GM12878 (cell line): ENCODE measurements around the gene MRPS27. TPM values are rescaled to one million over a fixed set of nuclear protein-coding genes. Genes with fewer than 3 reads are reported as not detected.

Experiments used
- ATAC-seq: fragments of 200-7000 bp; cut with Tn5 transposase; 3 replicates; pipeline ENCODE4 v1.9.1; 2020; ENCODE audit warnings: mild to moderate bottlenecking, moderate library complexity
- BruUV-seq: library from RNA; stranded (reverse); fragments of 400-500 nt; replicated peaks from 2 replicates; lab custom pipeline; 2021; lab: Mats Ljungman, UMichigan
- CTCF ChIA-PET: fragments of 300-600 bp; sonication (Branson Sonifier 250); formaldehyde crosslinking; extraction: SDS; loops from one replicate; lab custom pipeline; 2021; ENCODE audit warnings: inconsistent platforms; lab: Yijun Ruan, JAX
- POLR2A ChIA-PET: fragments of 350-600 bp; formaldehyde crosslinking; extraction: SDS; loops from one replicate; lab custom pipeline; 2021; ENCODE audit warnings: inconsistent platforms; lab: Charles Lee
- RAD21 ChIA-PET: fragments of 300-600 bp; sonication (Branson Sonifier 250); formaldehyde crosslinking; loops from one replicate; lab custom pipeline; 2023; ENCODE audit warnings: antibody characterized with exemption; ENCODE audit not compliant: unreplicated experiment; lab: Charles Lee
- SMC1A ChIA-PET: fragments of 300-600 bp; sonication (Branson Sonifier 250); formaldehyde crosslinking; loops from one replicate; lab custom pipeline; 2023; ENCODE audit not compliant: unreplicated experiment, uncharacterized antibody; lab: Charles Lee
- DNase-seq: peaks from one replicate; pipeline ENCODE4 v3.0.0-alpha.2; 2011; ENCODE audit warnings: low read depth, low spot score
- FAIRE-seq: peaks from 3 replicates; lab custom pipeline; 2011; peaks lifted over from hg19 to GRCh38; lab: Jason Lieb, UNC
- H2AFZ ChIP-seq: 2 replicates; pipeline ENCODE4 v1.6.0; 2011; ENCODE audit warnings: low read depth, low read length, control low read depth; ENCODE audit not compliant: control insufficient read depth
- H3K27ac ChIP-seq: 2 replicates; pipeline ENCODE4 v1.5.1; 2011; ENCODE audit warnings: control low read depth; ENCODE audit not compliant: control insufficient read depth, insufficient read depth
- H3K27me3 ChIP-seq, 2 experiments: replicated peaks in 1 of 2; 2 replicates each; pipeline versions ENCODE4 v1.6.0 to v1.6.1; 2011; ENCODE audit warnings: low read length in 1 of 2; ENCODE audit not compliant: control insufficient read depth in 2 of 2, insufficient read depth in 2 of 2
- H3K36me3 ChIP-seq, 2 experiments: 2 replicates each; pipeline ENCODE4 v1.5.1; 2011; ENCODE audit warnings: low read length in 1 of 2; ENCODE audit not compliant: control insufficient read depth in 2 of 2, insufficient read depth in 2 of 2
- H3K4me1 ChIP-seq: 2 replicates; pipeline ENCODE4 v1.6.1; 2011; ENCODE audit warnings: mild to moderate bottlenecking, low read length, moderate library complexity, mixed read lengths; ENCODE audit not compliant: control insufficient read depth, insufficient read depth
- H3K4me2 ChIP-seq: 2 replicates; pipeline ENCODE4 v1.6.0; 2011; ENCODE audit warnings: control low read depth; ENCODE audit not compliant: control insufficient read depth, insufficient read depth
- H3K4me3 ChIP-seq: fragments of 200-600 bp; sonication (generic); 2 replicates; pipeline ENCODE4 v1.5.1; 2016
- H3K79me2 ChIP-seq: 2 replicates; pipeline ENCODE4 v1.6.0; 2011; ENCODE audit warnings: low read length; ENCODE audit not compliant: control insufficient read depth, insufficient read depth
- H3K9ac ChIP-seq: 2 replicates; pipeline ENCODE4 v1.8.0; 2011; ENCODE audit warnings: low read length, control low read depth, mixed read lengths; ENCODE audit not compliant: control insufficient read depth, insufficient read depth
- H3K9me3 ChIP-seq: replicated peaks from 3 replicates; pipeline ENCODE4 v1.5.1; 2011; ENCODE audit warnings: mild to moderate bottlenecking, low read length; ENCODE audit not compliant: control insufficient read depth, insufficient read depth
- H4K20me1 ChIP-seq: 2 replicates; pipeline ENCODE4 v1.6.0; 2011; ENCODE audit not compliant: control insufficient read depth, insufficient read depth
- CHD2 ChIP-seq: IDR thresholded peaks from 2 replicates; pipeline ENCODE4 v1.6.1; 2011; ENCODE audit warnings: low read depth, low read length, improper control_type of control experiment, borderline replicate concordance
- E2F8 ChIP-seq: fragments of 450-650 bp; IDR thresholded peaks from 2 replicates; pipeline ENCODE4 v1.6.1; 2018; ENCODE audit warnings: mild to moderate bottlenecking, low read depth, moderate library complexity; ENCODE audit not compliant: partially characterized antibody
- EGR1 ChIP-seq, 2 experiments: IDR thresholded peaks; 1 replicate in 1 of 2; 2 replicates in 1 of 2; pipeline ENCODE4 v1.6.1; 2011 to 2012; ENCODE audit warnings: low read depth in 2 of 2, low read length in 2 of 2, borderline replicate concordance in 1 of 2, mild to moderate bottlenecking in 1 of 2, moderate library complexity in 1 of 2
- ESRRA ChIP-seq: IDR thresholded peaks from 2 replicates; pipeline ENCODE4 v1.6.1; 2012; ENCODE audit warnings: mild to moderate bottlenecking, low read length, improper control_type of control experiment
- IKZF1 ChIP-seq: fragments of 450-650 bp; conservative IDR thresholded peaks from 2 replicates; pipeline ENCODE4 v1.6.1; 2017; ENCODE audit warnings: antibody characterized with exemption, mild to moderate bottlenecking
- MEF2B ChIP-seq: fragments of 450-650 bp; IDR thresholded peaks from 2 replicates; pipeline ENCODE4 v1.6.1; 2018; ENCODE audit warnings: mild to moderate bottlenecking, moderate library complexity; ENCODE audit not compliant: partially characterized antibody, poor library complexity, severe bottlenecking
- POLR2AphosphoS5 ChIP-seq: IDR thresholded peaks from 2 replicates; pipeline ENCODE4 v1.6.1; 2011; ENCODE audit warnings: mild to moderate bottlenecking, low read length, inconsistent platforms
- RELB ChIP-seq: fragments of 450-650 bp; IDR thresholded peaks from 2 replicates; pipeline ENCODE4 v1.6.1; 2017; ENCODE audit warnings: low read depth, mild to moderate bottlenecking, moderate library complexity
- SPI1 ChIP-seq: IDR thresholded peaks from 2 replicates; pipeline ENCODE4 v1.6.1; 2011; ENCODE audit warnings: low read depth, mild to moderate bottlenecking, low read length, moderate library complexity, borderline replicate concordance; ENCODE audit not compliant: insufficient read depth
- STAT1 ChIP-seq: fragments of 450-650 bp; conservative IDR thresholded peaks from 2 replicates; pipeline ENCODE4 v1.6.1; 2014; ENCODE audit warnings: antibody characterized with exemption, mild to moderate bottlenecking
- TAF1 ChIP-seq: IDR thresholded peaks from 2 replicates; pipeline ENCODE4 v1.6.1; 2011; ENCODE audit warnings: mild to moderate bottlenecking, low read depth, low read length, borderline replicate concordance
- TBL1XR1 ChIP-seq: IDR thresholded peaks from 2 replicates; pipeline ENCODE4 v1.6.1; 2012; ENCODE audit warnings: low read depth, low read length, improper control_type of control experiment
- WGBS: methylation state at CpG from one replicate; pipeline ENCODE4 v1.1.6; 2016; ENCODE audit warnings: low lambda C conversion rate; ENCODE audit not compliant: insufficient replicate concordance, insufficient coverage; ENCODE audit errors: missing lambda C conversion rate; 5-methylcytosine and 5-hydroxymethylcytosine counted together
- in situ Hi-C: fragments of 300-500 bp; cut with MboI; formaldehyde crosslinking; loops from 9 replicates; pipeline ENCODE4 v1.14.3; 2018; ENCODE audit warnings: mixed read lengths
- intact Hi-C: fragments of 100-400 bp; cut with micrococcal nuclease; formaldehyde crosslinking; loops from one replicate; pipeline ENCODE4 v1.14.2; 2022; ENCODE audit not compliant: unreplicated experiment
- polyA plus RNA-seq, 11 experiments: library from polyadenylated mRNA; depleted of rRNA in 4 of 11; unstranded in 6 of 11; stranded (reverse) in 5 of 11; fragments of >200 nt; fragmentation: Nextera tagmentation in 4 of 11; fragmentation: Illumina TruSeq in 1 of 11; extraction: Ambion mirVana in 4 of 11; extraction: Trizol in 1 of 11; gene quantifications; 1 replicate in 1 of 11; 2 replicates in 10 of 11; pipeline versions ENCODE4 v1.2.1 to v1.2.3, GENCODE V29; 2011 to 2016; ENCODE audit warnings: inconsistent platforms in 2 of 11, missing spikeins in 2 of 11, low read depth in 1 of 11
- total RNA-seq, 4 experiments: library from RNA; depleted of rRNA in 3 of 4; stranded (reverse); fragments of >200 nt in 3 of 4; fragmentation: Illumina TruSeq in 1 of 4; extraction: Trizol in 1 of 4; gene quantifications; 2 replicates each; pipeline versions ENCODE4 v1.2.1 to v1.2.3, GENCODE V29; 2013 to 2021
- TF ChIP-seq, protein P1 (sequence below): IDR thresholded peaks from 2 replicates; pipeline ENCODE4 v1.6.1; 2011; ENCODE audit warnings: low read depth, low read length, improper control_type of control experiment, borderline replicate concordance
- TF ChIP-seq, protein P2 (sequence below): IDR thresholded peaks from 2 replicates; pipeline ENCODE4 v1.6.1; 2011; ENCODE audit warnings: borderline replicate concordance, low read depth, mild to moderate bottlenecking, moderate library complexity, low read length; ENCODE audit not compliant: insufficient read depth, poor library complexity, severe bottlenecking

Gene MRPS27
- total and polyA plus RNA-seq, 10 of the 15 experiments (the other 5 are each of a cell fraction or from before 2014, with no cell fraction given): 61.0 to 128 (median 93.0) TPM

GRCh38 chr5:72206994-72207393, 113.0 kb downstream of the MRPS27 start:
- Histone ChIP-seq H3K4me2 (no peak overlapping the region), H3K27ac (no peak overlapping the region), H3K9ac (no peak overlapping the region), H3K36me3 (no peaks in the 10 kb centered on the region), H2AFZ (no peak overlapping the region), H3K4me3 (no peak overlapping the region), H3K4me1 (no peaks in the 10 kb centered on the region), H3K79me2 (no peaks in the 10 kb centered on the region), H4K20me1 (no peaks in the 10 kb centered on the region), H3K9me3 (no peaks in the 10 kb centered on the region), H3K27me3 (no peaks in the 10 kb centered on the region)
- BruUV-seq: no TSS peak
- WGBS: 97% methylated on average over 3 of the region's 3 CpGs
- FAIRE-seq (no peak), DNase-seq (no peak), ATAC-seq (no peak)
- intact Hi-C loops (no loop called here), in situ Hi-C loops (no loop called here)
- TF ChIP-seq, protein P1, sequence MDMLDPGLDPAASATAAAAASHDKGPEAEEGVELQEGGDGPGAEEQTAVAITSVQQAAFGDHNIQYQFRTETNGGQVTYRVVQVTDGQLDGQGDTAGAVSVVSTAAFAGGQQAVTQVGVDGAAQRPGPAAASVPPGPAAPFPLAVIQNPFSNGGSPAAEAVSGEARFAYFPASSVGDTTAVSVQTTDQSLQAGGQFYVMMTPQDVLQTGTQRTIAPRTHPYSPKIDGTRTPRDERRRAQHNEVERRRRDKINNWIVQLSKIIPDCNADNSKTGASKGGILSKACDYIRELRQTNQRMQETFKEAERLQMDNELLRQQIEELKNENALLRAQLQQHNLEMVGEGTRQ: no peak
- no peak for TF ChIP-seq RELB
- no peak for TF ChIP-seq CHD2
- TF ChIP-seq TAF1: no peak
- TF ChIP-seq, protein P2, sequence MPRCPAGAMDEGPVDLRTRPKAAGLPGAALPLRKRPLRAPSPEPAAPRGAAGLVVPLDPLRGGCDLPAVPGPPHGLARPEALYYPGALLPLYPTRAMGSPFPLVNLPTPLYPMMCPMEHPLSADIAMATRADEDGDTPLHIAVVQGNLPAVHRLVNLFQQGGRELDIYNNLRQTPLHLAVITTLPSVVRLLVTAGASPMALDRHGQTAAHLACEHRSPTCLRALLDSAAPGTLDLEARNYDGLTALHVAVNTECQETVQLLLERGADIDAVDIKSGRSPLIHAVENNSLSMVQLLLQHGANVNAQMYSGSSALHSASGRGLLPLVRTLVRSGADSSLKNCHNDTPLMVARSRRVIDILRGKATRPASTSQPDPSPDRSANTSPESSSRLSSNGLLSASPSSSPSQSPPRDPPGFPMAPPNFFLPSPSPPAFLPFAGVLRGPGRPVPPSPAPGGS: no peak
- no peak for TF ChIP-seq TBL1XR1
- TF ChIP-seq E2F8: no peak
- no peak for TF ChIP-seq STAT1
- no peak for TF ChIP-seq EGR1 (IDR thresholded peaks at IDR 0.05; ENCODE audit: borderline replicate concordance in 1 of 2, low read depth in 2 of 2, low read length in 2 of 2)
- TF ChIP-seq ESRRA: no peak
- TF ChIP-seq POLR2AphosphoS5: no peak
- TF ChIP-seq MEF2B: no peak
- no peak for TF ChIP-seq IKZF1
- TF ChIP-seq SPI1: no peak
- SMC1A ChIA-PET: interaction anchor here (1.0 kb wide), 1 partner anchor 18 kb away, joined by 3 read pairs; no protein-coding TSS in a partner anchor
- POLR2A ChIA-PET: no interaction called here
- RAD21 ChIA-PET: no interaction called here
- CTCF ChIA-PET: interaction anchor here (0.6 to 1.4 kb wide), 2 partner anchors 27 to 139 kb away, joined by 3 to 4 read pairs; no protein-coding TSS in a partner anchor
